HCT116 (cell line): ENCODE results near the gene SNHG17.

ENCODE experiments used
- ATF3 ChIP-seq: IDR thresholded peaks from 2 replicates; pipeline ENCODE4 v1.6.1; 2012
- CBX3 ChIP-seq: IDR thresholded peaks from 2 replicates; pipeline ENCODE4 v1.6.1; 2012; ENCODE audit warnings: low read depth
- CTCF ChIP-seq, 3 experiments: fragments of 200-600 bp in 1 of 3; sonication (generic) in 1 of 3; IDR thresholded peaks in 2 of 3; conservative IDR thresholded peaks in 1 of 3; 2 replicates each; pipeline ENCODE4 v1.5.1; 2012 to 2017; ENCODE audit warnings: low read depth in 2 of 3, low read length in 2 of 3, antibody characterized with exemption in 1 of 3, borderline replicate concordance in 1 of 3, control low read depth in 1 of 3, mild to moderate bottlenecking in 1 of 3, mixed read lengths in 1 of 3, mixed run types in 1 of 3, moderate library complexity in 1 of 3; ENCODE audit not compliant: insufficient read depth in 1 of 3
- ELF1 ChIP-seq: IDR thresholded peaks from 2 replicates; pipeline ENCODE4 v1.6.1; 2012; ENCODE audit warnings: low read depth, borderline replicate concordance
- EZH2phosphoT487 ChIP-seq: fragments of 200-600 bp; IDR thresholded peaks from 2 replicates; pipeline ENCODE4 v1.6.1; 2018; ENCODE audit warnings: antibody characterized with exemption, borderline replicate concordance
- FOSL1 ChIP-seq: IDR thresholded peaks from 2 replicates; pipeline ENCODE4 v1.6.1; 2012; ENCODE audit warnings: low read depth
- POLR2A ChIP-seq: IDR thresholded peaks from 2 replicates; pipeline ENCODE4 v1.7.0; 2011; ENCODE audit warnings: borderline replicate concordance; ENCODE audit not compliant: insufficient read depth, insufficient read length; ENCODE audit errors: extremely low read depth
- POLR2AphosphoS5 ChIP-seq: IDR thresholded peaks from 2 replicates; pipeline ENCODE4 v1.6.1; 2011; ENCODE audit warnings: mild to moderate bottlenecking, low read depth, low read length, moderate library complexity
- REST ChIP-seq: IDR thresholded peaks from 2 replicates; pipeline ENCODE4 v1.6.1; 2012; ENCODE audit warnings: low read depth
- SP1 ChIP-seq: IDR thresholded peaks from 2 replicates; pipeline ENCODE4 v1.6.1; 2012; ENCODE audit warnings: low read depth

- TF ChIP-seq CTCF (IDR thresholded peaks at IDR 0.05 in 2 of 3, conservative IDR thresholded peaks at IDR 0.05 in 1 of 3; ENCODE audit: borderline replicate concordance in 1 of 3, insufficient read depth in 1 of 3, low read depth in 2 of 3, low read length in 2 of 3) (no peak), ELF1 (no peak), POLR2A (no peak), FOSL1 (no peak), SP1 (no peak), ATF3 (no peak), CBX3 (no peak), REST (no peak), EZH2phosphoT487 (no peak), POLR2AphosphoS5 (no peak)
Measured at GRCh38 chr20:38406476-38406875, 28.7 kb downstream of the SNHG17 start.
